SK-N-SH (cell line): ENCODE measurements around the gene C15orf40. TPM values are rescaled to one million over a fixed set of nuclear protein-coding genes. Genes with fewer than 3 reads are reported as not detected.

ENCODE experiments used
- CTCF ChIA-PET: fragments of 300-600, 350-600 bp; formaldehyde crosslinking; extraction: SDS; loops from one replicate; lab custom pipeline; 2021; lab: Yijun Ruan, JAX
- POLR2A ChIA-PET: fragments of 350-600 bp; sonication (Branson Sonifier 250); formaldehyde crosslinking; extraction: SDS; loops from one replicate; lab custom pipeline; 2020; ENCODE audit warnings: antibody characterized with exemption, inconsistent platforms; lab: Yijun Ruan, JAX
- DNase-seq: peaks from one replicate; pipeline ENCODE4 v3.0.0; 2012
- H2AFZ ChIP-seq: fragments of 200-600 bp; sonication (generic); 2 replicates; pipeline ENCODE4 v1.8.1; 2016; ENCODE audit warnings: antibody characterized with exemption, mild to moderate bottlenecking, low read depth
- H3F3A ChIP-seq: fragments of 200-600 bp; sonication (generic); replicated peaks from 2 replicates; pipeline ENCODE3; 2016; ENCODE audit warnings: antibody characterized with exemption, mild to moderate bottlenecking; ENCODE audit not compliant: insufficient read depth
- H3K27ac ChIP-seq, 2 experiments: fragments of 200-500 bp in 1 of 2; fragments of 200-600 bp in 1 of 2; sonication (Bioruptor generic) in 1 of 2; sonication (generic), shearing (Covaris generic) in 1 of 2; 2 replicates each; pipeline versions ENCODE4 v1.5.1 to v1.6.1; 2014 to 2016; ENCODE audit warnings: low read depth in 2 of 2, inconsistent platforms in 1 of 2, low read length in 1 of 2, mild to moderate bottlenecking in 1 of 2, mixed read lengths in 1 of 2
- H3K27me3 ChIP-seq: fragments of 200-600 bp; sonication (generic), shearing (Covaris generic); 2 replicates; pipeline ENCODE4 v1.6.1; 2016; ENCODE audit warnings: mixed run types; ENCODE audit not compliant: insufficient read depth
- H3K36me3 ChIP-seq, 2 experiments: fragments of 200-500 bp in 1 of 2; fragments of 200-600 bp in 1 of 2; sonication (Bioruptor generic) in 1 of 2; sonication (generic) in 1 of 2; replicated peaks in 1 of 2; 2 replicates each; pipeline versions ENCODE3 to v1.5.1; 2014 to 2016; ENCODE audit warnings: low read length in 1 of 2, mild to moderate bottlenecking in 1 of 2; ENCODE audit not compliant: insufficient read depth in 2 of 2, control insufficient read depth in 1 of 2
- H3K4me1 ChIP-seq, 2 experiments: fragments of 200-500 bp in 1 of 2; fragments of 200-600 bp in 1 of 2; sonication (Bioruptor generic) in 1 of 2; sonication (generic), shearing (Covaris generic) in 1 of 2; 2 replicates each; pipeline versions ENCODE4 v1.5.1 to v1.6.1; 2014 to 2016; ENCODE audit warnings: low read depth in 1 of 2, low read length in 1 of 2, mixed run types in 1 of 2; ENCODE audit not compliant: insufficient read depth in 2 of 2, control insufficient read depth in 1 of 2
- H3K4me2 ChIP-seq: fragments of 200-600 bp; sonication (generic), shearing (Covaris generic); 2 replicates; pipeline ENCODE4 v1.6.1; 2017; ENCODE audit warnings: mixed run types
- H3K4me3 ChIP-seq, 2 experiments: fragments of 200-500 bp in 1 of 2; fragments of 200-600 bp in 1 of 2; sonication (Bioruptor generic) in 1 of 2; sonication (generic), shearing (Covaris generic) in 1 of 2; 2 replicates each; pipeline versions ENCODE4 v1.5.1 to v1.8.1; 2014 to 2016; ENCODE audit warnings: low read depth in 2 of 2, inconsistent platforms in 1 of 2, low read length in 1 of 2, mild to moderate bottlenecking in 1 of 2, mixed read lengths in 1 of 2, moderate library complexity in 1 of 2
- H3K79me2 ChIP-seq: fragments of 200-600 bp; sonication (generic); 2 replicates; pipeline ENCODE4 v1.8.1; 2017; ENCODE audit warnings: mild to moderate bottlenecking; ENCODE audit not compliant: insufficient read depth
- H3K9ac ChIP-seq: fragments of 200-600 bp; sonication (generic); 2 replicates; pipeline ENCODE4 v1.6.1; 2017; ENCODE audit warnings: mixed run types
- H3K9me2 ChIP-seq: fragments of 200-600 bp; sonication (generic); 2 replicates; pipeline ENCODE4 v1.6.1; 2017; ENCODE audit warnings: mixed run types
- H3K9me3 ChIP-seq: fragments of 200-600 bp; sonication (generic); 2 replicates; pipeline ENCODE4 v1.6.1; 2017; ENCODE audit warnings: mixed run types, mild to moderate bottlenecking, moderate library complexity
- H4K20me1 ChIP-seq: fragments of 200-600 bp; sonication (generic); 2 replicates; pipeline ENCODE4 v1.6.1; 2017; ENCODE audit warnings: mild to moderate bottlenecking, mixed run types; ENCODE audit not compliant: insufficient read depth
- FOSL2 ChIP-seq: IDR thresholded peaks from 2 replicates; pipeline ENCODE4 v1.4.0; 2012; ENCODE audit warnings: low read depth, mild to moderate bottlenecking, moderate library complexity, borderline replicate concordance
- GABPA ChIP-seq: IDR thresholded peaks from 2 replicates; pipeline ENCODE4 v1.4.0; 2012; ENCODE audit warnings: low read depth, mild to moderate bottlenecking
- MXI1 ChIP-seq: IDR thresholded peaks from 2 replicates; pipeline ENCODE4 v1.6.1; 2012; ENCODE audit warnings: mild to moderate bottlenecking, low read depth, low read length, improper control_type of control experiment
- NRF1 ChIP-seq: IDR thresholded peaks from 2 replicates; pipeline ENCODE4 v1.6.1; 2012; ENCODE audit warnings: low read depth, mild to moderate bottlenecking, low read length
- RFX5 ChIP-seq: IDR thresholded peaks from 2 replicates; pipeline ENCODE4 v1.6.1; 2012; ENCODE audit warnings: mild to moderate bottlenecking, improper control_type of control experiment, low read length
- RXRA ChIP-seq: IDR thresholded peaks from 2 replicates; pipeline ENCODE4 v1.4.0; 2012; ENCODE audit warnings: low read depth, mild to moderate bottlenecking, borderline replicate concordance
- SMC3 ChIP-seq: IDR thresholded peaks from 2 replicates; pipeline ENCODE4 v1.6.1; 2012; ENCODE audit warnings: low read depth, low read length, improper control_type of control experiment
- TEAD4 ChIP-seq: IDR thresholded peaks from 2 replicates; pipeline ENCODE4 v1.4.0; 2012; ENCODE audit warnings: mild to moderate bottlenecking, borderline replicate concordance; ENCODE audit not compliant: insufficient read depth
- YY1 ChIP-seq: IDR thresholded peaks from 2 replicates; pipeline ENCODE4 v1.4.0; 2012; ENCODE audit warnings: low read depth, mild to moderate bottlenecking
- WGBS: methylation state at CpG from one replicate; pipeline ENCODE4 v1.1.6; 2017; ENCODE audit warnings: low lambda C conversion rate; 5-methylcytosine and 5-hydroxymethylcytosine counted together
- polyA plus RNA-seq, 3 experiments: library from polyadenylated mRNA; depleted of rRNA; stranded (reverse); fragments of >200 nt; gene quantifications; 2 replicates each; pipeline ENCODE4 v1.2.3, GENCODE V29; 2012
- TF ChIP-seq, protein P1 (sequence below): IDR thresholded peaks from 2 replicates; pipeline ENCODE4 v1.4.0; 2012; ENCODE audit warnings: low read depth, borderline replicate concordance
- TF ChIP-seq, protein P2 (sequence below): IDR thresholded peaks from 2 replicates; pipeline ENCODE4; 2012
- TF ChIP-seq, protein P3 (sequence below): IDR thresholded peaks from 2 replicates; pipeline ENCODE4 v1.4.0; 2012; ENCODE audit warnings: low read depth, borderline replicate concordance

The C15orf40 gene
- polyA plus RNA-seq, 1 of the 3 experiments (the other 2 are of a cell fraction), result 44.1 TPM

DNA sequence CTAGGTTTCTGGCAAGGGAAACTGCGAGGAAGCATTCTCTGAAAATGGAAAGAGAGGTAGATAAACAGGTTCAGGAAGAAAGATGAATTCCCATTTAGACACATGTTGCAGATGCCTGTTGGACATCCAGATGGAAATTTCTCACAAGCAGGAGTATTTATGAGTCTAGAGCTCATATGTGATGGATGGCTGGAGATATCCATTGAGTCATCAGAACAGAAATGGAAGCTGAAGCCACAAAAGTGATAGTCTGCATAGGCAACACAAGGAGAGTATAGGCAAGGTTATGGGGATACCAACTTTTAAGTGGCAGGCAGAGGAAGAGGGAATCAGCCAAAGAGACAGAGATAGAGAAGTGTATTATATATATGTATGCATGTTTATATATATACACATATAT is 31.7 kb downstream of the C15orf40 start:
- Histone ChIP-seq H4K20me1 (no peaks in the 10 kb centered on the region), H3K4me1 (no peaks in the 10 kb centered on the region; a peak in 1 of 4 replicates), H3K4me2 (no peak overlapping the region), H3K9me3 (no peaks in the 10 kb centered on the region), H3K9me2 (no peaks in the 10 kb centered on the region), H3K4me3 (no peak overlapping the region), H2AFZ (no peak overlapping the region), H3K36me3 (no peaks in the 10 kb centered on the region), H3K9ac (no peak overlapping the region), H3K27ac (no peak overlapping the region), H3F3A (no peaks in the 10 kb centered on the region), H3K27me3 (no peaks in the 10 kb centered on the region), H3K79me2 (no peaks in the 10 kb centered on the region)
- 96% methylated on average over 1 of the region's 1 CpG for WGBS
- CTCF ChIA-PET, result interaction anchor here (1.2 to 1.8 kb wide), 3 partner anchors 21 to 131 kb away, joined by 3 to 7 read pairs (median 4); no protein-coding TSS in a partner anchor
- POLR2A ChIA-PET, result no interaction called here
- DNase-seq, result no peak
- TF ChIP-seq TEAD4, result no peak
- TF ChIP-seq, protein P1, sequence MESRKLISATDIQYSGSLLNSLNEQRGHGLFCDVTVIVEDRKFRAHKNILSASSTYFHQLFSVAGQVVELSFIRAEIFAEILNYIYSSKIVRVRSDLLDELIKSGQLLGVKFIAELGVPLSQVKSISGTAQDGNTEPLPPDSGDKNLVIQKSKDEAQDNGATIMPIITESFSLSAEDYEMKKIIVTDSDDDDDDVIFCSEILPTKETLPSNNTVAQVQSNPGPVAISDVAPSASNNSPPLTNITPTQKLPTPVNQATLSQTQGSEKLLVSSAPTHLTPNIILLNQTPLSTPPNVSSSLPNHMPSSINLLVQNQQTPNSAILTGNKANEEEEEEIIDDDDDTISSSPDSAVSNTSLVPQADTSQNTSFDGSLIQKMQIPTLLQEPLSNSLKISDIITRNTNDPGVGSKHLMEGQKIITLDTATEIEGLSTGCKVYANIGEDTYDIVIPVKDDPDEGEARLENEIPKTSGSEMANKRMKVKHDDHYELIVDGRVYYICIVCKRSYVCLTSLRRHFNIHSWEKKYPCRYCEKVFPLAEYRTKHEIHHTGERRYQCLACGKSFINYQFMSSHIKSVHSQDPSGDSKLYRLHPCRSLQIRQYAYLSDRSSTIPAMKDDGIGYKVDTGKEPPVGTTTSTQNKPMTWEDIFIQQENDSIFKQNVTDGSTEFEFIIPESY, result no peak
- no peak for TF ChIP-seq SMC3
- no peak for TF ChIP-seq YY1
- TF ChIP-seq RFX5, result no peak
- TF ChIP-seq MXI1, result no peak
- no peak for TF ChIP-seq RXRA
- TF ChIP-seq, protein P2, sequence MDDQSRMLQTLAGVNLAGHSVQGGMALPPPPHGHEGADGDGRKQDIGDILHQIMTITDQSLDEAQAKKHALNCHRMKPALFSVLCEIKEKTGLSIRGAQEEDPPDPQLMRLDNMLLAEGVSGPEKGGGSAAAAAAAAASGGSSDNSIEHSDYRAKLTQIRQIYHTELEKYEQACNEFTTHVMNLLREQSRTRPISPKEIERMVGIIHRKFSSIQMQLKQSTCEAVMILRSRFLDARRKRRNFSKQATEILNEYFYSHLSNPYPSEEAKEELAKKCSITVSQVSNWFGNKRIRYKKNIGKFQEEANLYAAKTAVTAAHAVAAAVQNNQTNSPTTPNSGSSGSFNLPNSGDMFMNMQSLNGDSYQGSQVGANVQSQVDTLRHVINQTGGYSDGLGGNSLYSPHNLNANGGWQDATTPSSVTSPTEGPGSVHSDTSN, result no peak

DNA sequence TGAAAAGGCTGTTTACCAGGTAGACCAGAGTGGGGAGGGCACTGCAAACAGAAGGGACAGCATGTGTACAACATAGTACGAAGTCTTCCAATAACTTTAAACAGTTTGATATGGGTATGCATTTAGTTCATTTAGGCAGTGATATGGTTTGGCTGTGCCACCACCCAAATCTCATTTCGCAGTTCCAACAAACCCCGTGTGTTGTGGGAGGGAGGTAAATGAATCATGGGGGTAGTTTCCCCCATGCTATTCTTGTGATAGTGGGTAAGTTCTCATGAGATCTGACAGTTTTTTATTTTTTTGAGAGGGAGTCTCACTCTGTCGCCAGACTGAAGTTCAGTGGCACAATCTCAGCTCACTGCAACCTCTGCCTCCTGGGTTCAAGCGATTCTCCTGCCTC is 33.0 kb downstream of the C15orf40 start:
- 93% methylated on average over 5 of the region's 5 CpGs for WGBS
- CTCF ChIA-PET, result interaction anchor here (1.5 to 1.8 kb wide), 2 partner anchors 22 to 129 kb away, joined by 4 to 7 read pairs; no protein-coding TSS in a partner anchor
- H3K4me3 ChIP-seq, result no peak overlapping the region
- no peak overlapping the region for H3K9ac ChIP-seq
- H4K20me1 ChIP-seq, result no peaks in the 10 kb centered on the region
- TF ChIP-seq, protein P3, sequence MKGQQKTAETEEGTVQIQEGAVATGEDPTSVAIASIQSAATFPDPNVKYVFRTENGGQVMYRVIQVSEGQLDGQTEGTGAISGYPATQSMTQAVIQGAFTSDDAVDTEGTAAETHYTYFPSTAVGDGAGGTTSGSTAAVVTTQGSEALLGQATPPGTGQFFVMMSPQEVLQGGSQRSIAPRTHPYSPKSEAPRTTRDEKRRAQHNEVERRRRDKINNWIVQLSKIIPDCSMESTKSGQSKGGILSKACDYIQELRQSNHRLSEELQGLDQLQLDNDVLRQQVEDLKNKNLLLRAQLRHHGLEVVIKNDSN, result no peak
- no peak for TF ChIP-seq FOSL2
- TF ChIP-seq RFX5, result no peak
- TF ChIP-seq NRF1, result no peak
- TF ChIP-seq MXI1, result no peak
- TF ChIP-seq GABPA, result no peak
- TF ChIP-seq, all 33 proteins: peak for 0
- DNase-seq, result no peak
- H3K9me3 ChIP-seq, result no peaks in the 10 kb centered on the region
- POLR2A ChIA-PET, result no interaction called here
- H3K27ac ChIP-seq, result no peak overlapping the region
- H3K36me3 ChIP-seq, result no peaks in the 10 kb centered on the region
- no peaks in the 10 kb centered on the region for H3K4me1 ChIP-seq
- no peaks in the 10 kb centered on the region for H3F3A ChIP-seq
- no peaks in the 10 kb centered on the region for H3K27me3 ChIP-seq
- H3K9me2 ChIP-seq, result no peaks in the 10 kb centered on the region
- no peak overlapping the region for H3K4me2 ChIP-seq
- H3K79me2 ChIP-seq, result no peaks in the 10 kb centered on the region
- H2AFZ ChIP-seq, result no peak overlapping the region
